ENCODE data around the gene TTN.
A peak's percentile ranks its signal among the peaks of the same experiment; 100 is the strongest.
"Not testable (repeated sequence)": the region's sequence is repeated elsewhere in the genome, so short reads cannot be mapped to it uniquely, and the experiment has no call there.

TTN gene

GRCh38 chr2:178530131-178530530, 277.1 kb downstream of the TTN start:
- no peak for DNase-seq (ENCODE audit: low read depth in 2 of 2)

- no peak for DNase-seq (ENCODE audit: low read depth in 2 of 2)
Measured at GRCh38 chr2:178529194-178529593, 278.0 kb downstream of the TTN start.

- no peak for DNase-seq (ENCODE audit: low read depth in 2 of 2)
Measured at GRCh38 chr2:178528647-178529046, 278.6 kb downstream of the TTN start.

GRCh38 chr2:178527592-178527991, 279.6 kb downstream of the TTN start:
- no peak for DNase-seq (ENCODE audit: low read depth in 2 of 2)

GRCh38 chr2:178526256-178526655, 281.0 kb downstream of the TTN start:
- DNase-seq (ENCODE audit: low read depth in 2 of 2): no peak

GRCh38 chr2:178525460-178525859, 281.8 kb downstream of the TTN start:
- not testable (repeated sequence) for DNase-seq (ENCODE audit: low read depth in 2 of 2)

- not testable (repeated sequence) for DNase-seq (ENCODE audit: low read depth in 2 of 2)
Measured at GRCh38 chr2:178525010-178525409, 282.2 kb downstream of the TTN start.

GRCh38 chr2:178523596-178524134, 283.6 kb downstream of the TTN start:
- no peak for DNase-seq (ENCODE audit: low read depth in 2 of 2)

- peak; percentile 66 to 67 for DNase-seq (ENCODE audit: low read depth in 2 of 2)
Measured at GRCh38 chr2:178522950-178523595, 284.1 kb downstream of the TTN start.

- DNase-seq (ENCODE audit: low read depth in 2 of 2): no peak
Measured at GRCh38 chr2:178521304-178522150, 285.7 kb downstream of the TTN start.

GRCh38 chr2:178517496-178517895, 289.7 kb downstream of the TTN start:
- peak; percentile 23 to 25 for DNase-seq (ENCODE audit: low read depth in 2 of 2)

GRCh38 chr2:178514664-178515063, 292.6 kb downstream of the TTN start:
- DNase-seq (ENCODE audit: low read depth in 2 of 2): peak; percentile 11 to 20

- no peak for DNase-seq (ENCODE audit: low read depth in 2 of 2)
Measured at GRCh38 chr2:178513876-178514275, 293.3 kb downstream of the TTN start.

GRCh38 chr2:178512484-178512883, 294.7 kb downstream of the TTN start:
- no peak for DNase-seq (ENCODE audit: low read depth in 2 of 2)

GRCh38 chr2:178510384-178510783, 296.8 kb downstream of the TTN start:
- no peak for DNase-seq (ENCODE audit: low read depth in 2 of 2)

- DNase-seq (ENCODE audit: low read depth in 2 of 2): no peak
Measured at GRCh38 chr2:178508646-178509045, 298.6 kb downstream of the TTN start.

- no peak for DNase-seq (ENCODE audit: low read depth in 2 of 2)
Measured at GRCh38 chr2:178506949-178507348, 300.3 kb downstream of the TTN start.

GRCh38 chr2:178506524-178506923, 300.7 kb downstream of the TTN start:
- no peak for DNase-seq (ENCODE audit: low read depth in 2 of 2)

GRCh38 chr2:178506101-178506500, 301.1 kb downstream of the TTN start:
- no peak for DNase-seq (ENCODE audit: low read depth in 2 of 2)

- DNase-seq (ENCODE audit: low read depth in 2 of 2): no peak
Measured at GRCh38 chr2:178502751-178503150, 304.5 kb downstream of the TTN start.

GRCh38 chr2:178499640-178500039, 307.6 kb downstream of the TTN start:
- DNase-seq (ENCODE audit: low read depth in 2 of 2): no peak

GRCh38 chr2:178498137-178498536, 309.1 kb downstream of the TTN start:
- no peak for DNase-seq (ENCODE audit: low read depth in 2 of 2)

GRCh38 chr2:178496049-178496448, 311.2 kb downstream of the TTN start:
- no peak for DNase-seq (ENCODE audit: low read depth in 2 of 2)

Measured in fibroblast of skin of left quadriceps (primary cell).